Fibroblast of mammary gland (primary cell): ENCODE data around the gene VEZT.
"Not testable (repeated sequence)": the region's sequence is repeated elsewhere in the genome, so short reads cannot be mapped to it uniquely, and the experiment has no call there.

ENCODE experiments used
- DNase-seq: peaks from one replicate; pipeline ENCODE4 v3.0.0-alpha.2; 2010; ENCODE audit warnings: low read depth
- H3K4me3 ChIP-seq: 2 replicates; pipeline ENCODE4 v1.5.1; 2011; ENCODE audit warnings: low read depth, mild to moderate bottlenecking, low read length, moderate library complexity; ENCODE audit not compliant: control insufficient read depth
- TF ChIP-seq, protein P1 (sequence below): conservative IDR thresholded peaks from 2 replicates; pipeline ENCODE4 v1.5.1; 2011; ENCODE audit warnings: low read depth, low read length, inconsistent platforms; ENCODE audit not compliant: control insufficient read depth, insufficient read depth

The VEZT gene

GRCh38 chr12:95240556-95240955 lies 22.9 kb downstream of the VEZT start:
- TF ChIP-seq, protein P1, sequence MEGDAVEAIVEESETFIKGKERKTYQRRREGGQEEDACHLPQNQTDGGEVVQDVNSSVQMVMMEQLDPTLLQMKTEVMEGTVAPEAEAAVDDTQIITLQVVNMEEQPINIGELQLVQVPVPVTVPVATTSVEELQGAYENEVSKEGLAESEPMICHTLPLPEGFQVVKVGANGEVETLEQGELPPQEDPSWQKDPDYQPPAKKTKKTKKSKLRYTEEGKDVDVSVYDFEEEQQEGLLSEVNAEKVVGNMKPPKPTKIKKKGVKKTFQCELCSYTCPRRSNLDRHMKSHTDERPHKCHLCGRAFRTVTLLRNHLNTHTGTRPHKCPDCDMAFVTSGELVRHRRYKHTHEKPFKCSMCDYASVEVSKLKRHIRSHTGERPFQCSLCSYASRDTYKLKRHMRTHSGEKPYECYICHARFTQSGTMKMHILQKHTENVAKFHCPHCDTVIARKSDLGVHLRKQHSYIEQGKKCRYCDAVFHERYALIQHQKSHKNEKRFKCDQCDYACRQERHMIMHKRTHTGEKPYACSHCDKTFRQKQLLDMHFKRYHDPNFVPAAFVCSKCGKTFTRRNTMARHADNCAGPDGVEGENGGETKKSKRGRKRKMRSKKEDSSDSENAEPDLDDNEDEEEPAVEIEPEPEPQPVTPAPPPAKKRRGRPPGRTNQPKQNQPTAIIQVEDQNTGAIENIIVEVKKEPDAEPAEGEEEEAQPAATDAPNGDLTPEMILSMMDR: no peak
- DNase-seq: no peak
- H3K4me3 ChIP-seq: no peak overlapping the region

- not testable (repeated sequence) for H3K4me3 ChIP-seq, DNase-seq
Observed at GRCh38 chr12:95241138-95241537, 23.5 kb downstream of the VEZT start.

DNA sequence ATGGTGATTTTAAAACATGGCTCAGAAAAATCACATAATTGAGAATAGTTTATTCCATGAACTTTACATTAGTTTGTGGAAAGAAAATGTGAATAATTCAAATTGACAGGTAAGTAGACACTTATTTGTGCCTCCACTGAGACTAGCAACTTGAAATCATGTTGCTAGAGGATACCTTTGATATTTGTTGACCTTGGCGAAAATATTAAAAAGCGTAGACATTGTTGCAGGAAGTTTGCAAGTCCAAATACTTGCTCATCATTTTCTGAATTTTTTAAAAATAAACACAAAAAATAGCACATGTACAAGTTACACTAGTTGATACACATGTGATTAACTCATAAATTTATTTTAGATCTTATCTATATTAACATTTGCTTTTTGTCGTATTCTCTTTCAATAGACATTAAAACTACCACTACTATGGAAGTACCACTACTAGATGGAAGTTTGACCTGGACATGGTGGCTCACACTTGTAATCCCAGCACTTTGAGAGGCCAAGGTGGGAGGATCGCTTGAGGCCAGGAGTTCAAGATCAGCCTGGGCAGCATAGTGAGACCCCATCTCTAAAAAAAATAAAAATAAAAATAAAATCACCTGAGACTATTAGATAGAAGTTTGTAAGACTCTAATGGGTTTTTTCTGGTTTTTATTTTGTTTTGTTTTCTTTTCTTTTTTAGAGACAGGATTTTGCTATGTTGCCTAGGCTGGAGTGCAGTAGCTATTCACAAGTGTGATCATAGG lies 24.3 kb downstream of the VEZT start:
- H3K4me3 ChIP-seq: no peak overlapping the region
- DNase-seq: no peak
- TF ChIP-seq, protein P1: no peak

DNA sequence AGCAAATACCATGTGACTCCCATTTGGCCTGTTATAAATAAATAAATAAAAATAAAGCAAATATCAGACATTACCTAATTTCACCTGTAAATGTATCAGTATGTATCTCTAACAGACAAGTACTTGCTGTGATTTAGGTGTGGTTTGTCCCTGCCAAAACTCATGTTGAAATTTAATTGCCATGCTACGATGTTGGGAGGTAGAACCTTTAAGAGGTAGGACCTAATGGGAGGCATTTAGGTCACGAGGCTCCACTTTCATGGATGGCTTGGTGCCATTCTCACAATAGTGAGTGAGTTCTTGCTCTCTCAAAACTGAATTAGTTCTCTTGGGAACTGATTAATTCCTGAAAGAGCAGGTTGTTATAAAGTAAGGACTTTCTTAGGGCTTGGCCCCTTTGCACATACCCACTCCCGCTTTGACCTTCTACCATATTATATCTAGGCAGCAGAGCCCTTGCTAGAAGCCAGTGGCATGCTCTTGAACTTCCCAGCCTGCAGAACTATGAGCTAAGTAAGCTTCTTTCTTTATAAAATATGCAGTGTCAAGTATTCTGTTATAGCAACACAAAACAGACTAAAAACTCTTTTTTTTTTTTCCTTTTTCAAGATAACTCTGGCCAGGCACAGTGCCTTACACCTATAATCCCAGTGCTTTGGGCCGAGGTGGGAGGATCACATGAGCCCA lies 26.0 kb downstream of the VEZT start:
- DNase-seq: no peak
- TF ChIP-seq, protein P1: no peak
- H3K4me3 ChIP-seq: no peak overlapping the region

DNA sequence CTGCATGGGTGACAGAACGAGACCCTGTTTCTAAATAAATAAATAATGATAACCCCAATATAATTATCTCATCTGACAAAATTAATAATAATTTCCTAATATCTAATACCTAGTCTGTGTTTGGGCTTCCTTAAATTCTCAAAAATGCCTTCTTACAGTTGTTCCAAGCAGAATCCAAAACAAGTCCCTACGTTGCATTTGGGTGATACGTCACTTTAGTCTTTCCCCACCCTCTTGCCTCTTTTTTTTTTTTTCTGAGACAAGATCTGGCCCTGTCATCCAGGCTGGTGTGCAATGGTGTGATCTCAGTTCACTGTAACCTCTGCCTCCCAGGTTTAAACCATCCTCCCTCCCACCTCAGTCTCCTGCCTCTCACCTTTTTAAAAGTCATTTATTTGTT lies 26.7 kb downstream of the VEZT start:
- TF ChIP-seq, protein P1: no peak
- DNase-seq: no peak
- H3K4me3 ChIP-seq: no peak overlapping the region

- TF ChIP-seq, protein P1: no peak
- no peak for DNase-seq
- H3K4me3 ChIP-seq: no peak overlapping the region
Observed at GRCh38 chr12:95248095-95248494, 30.5 kb downstream of the VEZT start.

DNA sequence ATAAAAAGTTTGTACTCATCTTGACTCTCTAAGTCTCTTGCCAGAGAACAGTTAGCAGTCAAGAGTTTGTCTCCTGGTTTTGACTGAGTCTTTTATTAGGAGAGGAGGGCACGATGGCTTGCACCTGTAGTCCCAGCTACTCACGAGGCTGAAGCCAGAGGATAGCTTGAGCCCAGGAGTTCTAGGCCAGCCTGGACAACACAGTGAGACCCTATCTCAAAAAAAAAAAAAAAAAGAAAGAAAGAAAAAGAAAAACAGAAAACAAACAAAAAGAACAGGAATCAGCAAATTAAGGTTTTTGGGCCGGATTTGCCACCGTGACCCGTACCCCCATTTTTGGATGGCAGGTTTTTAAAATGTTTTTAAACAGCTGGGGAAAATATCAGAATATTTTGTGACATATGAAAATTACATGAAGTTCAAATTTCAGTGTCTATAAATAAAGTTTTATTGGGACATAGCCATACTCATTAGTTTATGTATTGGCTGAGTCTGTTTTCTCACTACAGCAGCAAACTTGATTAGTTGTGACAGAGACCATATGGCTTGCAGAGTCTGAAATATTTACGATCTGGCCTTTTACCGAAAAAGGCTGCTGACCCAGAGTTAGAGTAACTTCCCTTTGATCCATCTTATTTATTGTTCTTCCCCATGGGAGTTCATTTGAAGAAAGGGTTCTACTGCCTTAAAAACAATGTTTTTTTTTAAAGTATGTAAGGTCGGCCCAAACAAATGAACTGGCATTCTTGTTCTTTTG lies 31.2 kb downstream of the VEZT start:
- no peak overlapping the region for H3K4me3 ChIP-seq
- TF ChIP-seq, protein P1: no peak
- peak; percentile 78 for DNase-seq
